Karpas-422 (cell line): ENCODE measurements around the gene TMEM266. TPM values are rescaled to one million over a fixed set of nuclear protein-coding genes. Genes with fewer than 3 reads are reported as not detected.

Source experiments
- DNase-seq: peaks from one replicate; pipeline ENCODE4 v3.0.0-alpha.2; 2015
- H2AFZ ChIP-seq: fragments of 200-600 bp; sonication (generic); 2 replicates; pipeline ENCODE4 v1.6.1; 2014; ENCODE audit warnings: antibody characterized with exemption, low read length, mixed read lengths
- H3K27ac ChIP-seq: fragments of 200-600 bp; sonication (generic); 2 replicates; pipeline ENCODE4 v1.5.1; 2014; ENCODE audit warnings: mild to moderate bottlenecking, low read length, moderate library complexity
- H3K27me3 ChIP-seq: fragments of 200-600 bp; sonication (generic); 2 replicates; pipeline ENCODE4 v1.6.1; 2014; ENCODE audit warnings: low read length, mixed read lengths
- H3K36me3 ChIP-seq: fragments of 200-600 bp; sonication (generic); 2 replicates; pipeline ENCODE4 v1.6.1; 2014; ENCODE audit warnings: low read length, mixed read lengths; ENCODE audit not compliant: insufficient read depth
- H3K4me1 ChIP-seq: fragments of 200-600 bp; sonication (generic); 2 replicates; pipeline ENCODE4 v1.6.1; 2014; ENCODE audit warnings: mild to moderate bottlenecking, low read length, mixed read lengths
- H3K4me2 ChIP-seq: fragments of 200-600 bp; sonication (generic); 2 replicates; pipeline ENCODE4 v1.6.1; 2014; ENCODE audit warnings: low read length, low read depth, mild to moderate bottlenecking; ENCODE audit not compliant: poor library complexity, severe bottlenecking
- H3K4me3 ChIP-seq: fragments of 200-600 bp; sonication (generic); 2 replicates; pipeline ENCODE4 v1.5.1; 2014; ENCODE audit warnings: mild to moderate bottlenecking, antibody characterized with exemption, low read length, mixed read lengths
- H3K79me2 ChIP-seq: fragments of 200-600 bp; sonication (generic); 2 replicates; pipeline ENCODE4 v1.6.1; 2014; ENCODE audit warnings: mild to moderate bottlenecking, low read length, mixed read lengths
- H3K9ac ChIP-seq: fragments of 200-600 bp; sonication (generic); 2 replicates; pipeline ENCODE4 v1.6.0; 2014; ENCODE audit warnings: low read length
- H3K9me2 ChIP-seq: fragments of 200-600 bp; sonication (generic), shearing (Covaris generic); replicated peaks from 2 replicates; pipeline ENCODE4 v1.6.0; 2014; ENCODE audit warnings: mild to moderate bottlenecking, low read length, moderate library complexity; ENCODE audit not compliant: insufficient read depth
- H3K9me3 ChIP-seq: fragments of 300-700, 200-600 bp; sonication (generic); 2 replicates; pipeline ENCODE4 v1.6.1; 2014; ENCODE audit warnings: low read length, mixed read lengths
- H4K20me1 ChIP-seq: fragments of 200-600 bp; sonication (generic); 2 replicates; pipeline ENCODE4 v1.6.1; 2014; ENCODE audit warnings: mild to moderate bottlenecking, antibody characterized with exemption, low read length, low read depth; ENCODE audit not compliant: insufficient read depth
- total RNA-seq: library from RNA; depleted of rRNA; stranded (reverse); fragments of >200 nt; shearing (Covaris generic); gene quantifications from 2 replicates; pipeline ENCODE4 v1.2.3, GENCODE V29; 2014; ENCODE audit warnings: low replicate concordance

TMEM266 gene
- total RNA-seq, 1 experiment from 2014 or later, result not detected

DNA sequence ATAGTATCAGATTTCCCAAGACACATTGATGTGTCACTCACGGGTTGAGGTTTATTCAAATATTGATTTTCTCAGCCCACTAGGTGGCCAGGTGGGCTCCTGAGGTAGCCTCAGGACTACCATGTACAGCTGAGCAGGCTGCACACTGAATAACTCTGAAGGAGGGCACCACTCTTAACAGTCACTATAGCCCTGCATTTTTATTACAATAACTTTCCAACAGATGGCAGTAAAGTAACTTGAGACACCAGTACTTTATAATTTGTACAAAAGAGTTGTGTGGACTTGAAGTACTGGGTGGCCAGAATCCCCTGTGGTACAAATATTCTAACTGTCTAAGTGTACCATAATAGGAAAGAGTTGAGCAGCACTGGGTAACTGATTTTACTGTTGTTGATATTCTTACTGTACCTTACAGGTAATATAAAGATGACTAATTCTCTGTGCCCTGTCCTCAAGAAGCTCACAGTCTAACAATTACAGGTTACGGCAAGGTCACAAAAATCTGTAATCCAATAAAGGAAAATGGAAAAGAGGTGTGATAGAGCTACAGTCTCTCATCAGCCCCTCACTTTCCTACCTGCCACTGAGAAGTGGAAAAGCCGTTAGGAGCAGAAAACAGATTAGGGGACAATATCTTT lies 175.5 kb downstream of the TMEM266 start:
- H3K9me3 ChIP-seq, result no peaks in the 10 kb centered on the region
- no peaks in the 10 kb centered on the region; the same call in 1 of the 2 replicates for H3K4me1 ChIP-seq
- H3K79me2 ChIP-seq, result peaks cover 28% of the 10 kb centered on the region
- no peaks in the 10 kb centered on the region for H3K27me3 ChIP-seq
- H3K9ac ChIP-seq, result no peak overlapping the region
- H3K27ac ChIP-seq, result no peak overlapping the region
- no peaks in the 10 kb centered on the region for H3K9me2 ChIP-seq
- no peak overlapping the region for H3K4me3 ChIP-seq
- H2AFZ ChIP-seq, result no peak overlapping the region
- H4K20me1 ChIP-seq, result no peaks in the 10 kb centered on the region
- H3K36me3 ChIP-seq, result 0 out of 2 replicates have a peak, but pooled peaks cover 5% of the 10 kb centered on the region
- DNase-seq, result peak; percentile 80
- no peak overlapping the region for H3K4me2 ChIP-seq

DNA sequence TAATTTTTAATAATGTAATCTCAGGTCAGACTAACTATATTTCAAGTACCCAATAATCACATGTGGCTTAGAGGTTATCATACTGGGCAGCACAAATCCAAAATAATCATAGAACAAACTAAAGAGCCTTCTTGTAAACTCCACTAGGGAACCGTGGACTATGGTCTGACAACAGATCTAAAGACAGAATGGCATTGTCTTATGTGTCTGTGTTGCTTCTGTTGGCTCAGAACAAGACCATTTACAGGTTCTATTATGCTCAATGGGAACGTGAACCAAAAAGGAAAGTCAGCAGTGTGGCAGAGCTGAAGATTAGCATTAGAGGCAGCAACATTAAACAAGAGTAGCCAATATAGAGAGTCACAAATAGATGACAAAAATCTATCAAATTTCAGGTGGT lies 176.6 kb downstream of the TMEM266 start:
- no peak overlapping the region for H3K9ac ChIP-seq
- H3K4me1 ChIP-seq, result no peaks in the 10 kb centered on the region; the same call in 1 of the 2 replicates
- no peaks in the 10 kb centered on the region for H3K36me3 ChIP-seq
- H3K79me2 ChIP-seq, result peaks cover 28% of the 10 kb centered on the region
- no peaks in the 10 kb centered on the region for H3K9me2 ChIP-seq
- no peak overlapping the region for H2AFZ ChIP-seq
- no peak overlapping the region for H3K4me3 ChIP-seq
- DNase-seq, result no peak
- H3K27me3 ChIP-seq, result no peaks in the 10 kb centered on the region
- no peak overlapping the region for H3K4me2 ChIP-seq
- H4K20me1 ChIP-seq, result no peaks in the 10 kb centered on the region
- no peaks in the 10 kb centered on the region for H3K9me3 ChIP-seq
- H3K27ac ChIP-seq, result no peak overlapping the region

DNA sequence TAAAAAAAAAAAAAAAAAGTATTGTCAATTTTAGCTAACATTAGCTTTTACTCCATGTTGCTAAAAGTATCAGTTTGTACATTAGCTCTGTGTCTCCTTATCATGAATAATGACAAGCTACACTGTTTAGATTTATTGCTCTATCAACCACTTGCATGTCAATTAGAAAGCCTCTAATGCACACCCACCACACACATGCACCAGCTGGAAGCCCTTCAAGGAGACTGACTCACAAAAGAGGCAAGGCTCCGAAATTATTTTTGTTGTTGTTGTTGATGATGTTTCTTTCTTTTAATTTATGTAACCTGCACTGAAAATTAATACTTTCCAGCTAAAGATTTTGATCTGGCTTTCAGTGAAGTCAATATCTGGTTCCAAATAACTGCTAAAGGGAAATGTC lies 180.0 kb downstream of the TMEM266 start:
- H3K9ac ChIP-seq, result no peak overlapping the region
- H4K20me1 ChIP-seq, result no peaks in the 10 kb centered on the region
- peaks cover 11% of the 10 kb centered on the region for H3K36me3 ChIP-seq
- peaks cover 14% of the 10 kb centered on the region for H3K4me1 ChIP-seq
- no peak overlapping the region for H2AFZ ChIP-seq
- no peak overlapping the region for H3K4me2 ChIP-seq
- no peaks in the 10 kb centered on the region for H3K27me3 ChIP-seq
- no peaks in the 10 kb centered on the region for H3K9me2 ChIP-seq
- no peaks in the 10 kb centered on the region for H3K9me3 ChIP-seq
- H3K4me3 ChIP-seq, result no peak overlapping the region
- peaks cover 22% of the 10 kb centered on the region for H3K79me2 ChIP-seq
- peak overlapping the region; percentile 41 for H3K27ac ChIP-seq
- DNase-seq, result no peak

DNA sequence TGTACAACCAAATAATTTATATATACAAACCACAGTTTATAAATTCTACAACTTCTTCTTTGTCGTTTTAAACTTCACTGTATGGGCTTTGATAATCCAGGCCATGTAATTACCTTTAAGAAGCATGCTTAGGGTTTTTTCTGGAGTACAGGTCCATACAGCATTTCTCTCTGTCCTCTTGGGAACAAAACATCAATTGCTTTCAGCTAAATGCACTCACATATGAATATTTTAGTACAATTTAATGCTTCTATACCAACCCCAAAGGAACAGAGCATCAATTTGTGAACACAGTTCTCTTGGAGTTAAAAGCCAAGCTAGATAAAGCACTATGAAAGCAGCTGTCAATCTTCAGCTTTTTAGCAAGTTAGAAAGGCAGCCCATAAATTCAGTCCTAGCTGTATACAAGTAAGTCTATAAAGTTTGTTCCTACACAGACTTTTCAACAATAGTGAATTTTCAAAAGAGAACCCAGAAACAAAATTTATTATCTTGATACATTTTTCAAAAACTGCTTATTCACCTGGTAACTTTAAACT lies 185.4 kb downstream of the TMEM266 start:
- no peak for DNase-seq
- Histone ChIP-seq H3K9me2 (no peaks in the 10 kb centered on the region), H4K20me1 (no peaks in the 10 kb centered on the region), H3K27ac (no peak overlapping the region), H3K9me3 (no peaks in the 10 kb centered on the region), H3K27me3 (no peaks in the 10 kb centered on the region), H3K4me2 (no peak overlapping the region), H3K4me3 (no peak overlapping the region), H3K9ac (no peak overlapping the region), H2AFZ (no peak overlapping the region), H3K4me1 (peaks cover 14% of the 10 kb centered on the region), H3K36me3 (peaks cover 14% of the 10 kb centered on the region), H3K79me2 (peaks cover 46% of the 10 kb centered on the region)

DNA sequence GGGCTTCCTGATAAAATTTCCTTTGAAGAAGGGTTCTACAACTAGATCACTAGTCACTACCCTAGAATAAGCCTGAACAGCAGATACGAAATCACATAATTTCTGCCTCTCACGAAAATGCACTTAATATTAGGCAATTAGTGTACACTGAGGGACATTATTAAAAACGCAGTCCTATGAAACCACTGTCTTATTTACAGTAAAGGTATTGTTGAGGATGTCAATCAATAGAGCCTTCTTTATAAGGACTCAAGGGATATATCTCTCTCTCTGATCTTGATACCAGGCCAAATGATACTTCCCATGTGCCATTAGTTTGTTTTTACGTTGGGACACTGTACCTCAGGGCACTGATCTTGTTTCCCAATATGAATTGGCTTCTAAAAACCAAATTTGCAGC lies 191.9 kb downstream of the TMEM266 start:
- no peaks in the 10 kb centered on the region for H3K4me1 ChIP-seq
- no peak for DNase-seq
- no peak overlapping the region for H3K4me3 ChIP-seq
- H3K79me2 ChIP-seq, result peaks cover 72% of the 10 kb centered on the region
- no peaks in the 10 kb centered on the region for H3K27me3 ChIP-seq
- no peak overlapping the region for H3K4me2 ChIP-seq
- H2AFZ ChIP-seq, result no peak overlapping the region
- H3K9ac ChIP-seq, result no peak overlapping the region
- no peaks in the 10 kb centered on the region for H3K9me2 ChIP-seq
- H3K9me3 ChIP-seq, result no peaks in the 10 kb centered on the region
- H3K36me3 ChIP-seq, result peaks cover 7% of the 10 kb centered on the region; the same call in 1 of the 2 replicates
- H3K27ac ChIP-seq, result no peak overlapping the region
- no peaks in the 10 kb centered on the region for H4K20me1 ChIP-seq

DNA sequence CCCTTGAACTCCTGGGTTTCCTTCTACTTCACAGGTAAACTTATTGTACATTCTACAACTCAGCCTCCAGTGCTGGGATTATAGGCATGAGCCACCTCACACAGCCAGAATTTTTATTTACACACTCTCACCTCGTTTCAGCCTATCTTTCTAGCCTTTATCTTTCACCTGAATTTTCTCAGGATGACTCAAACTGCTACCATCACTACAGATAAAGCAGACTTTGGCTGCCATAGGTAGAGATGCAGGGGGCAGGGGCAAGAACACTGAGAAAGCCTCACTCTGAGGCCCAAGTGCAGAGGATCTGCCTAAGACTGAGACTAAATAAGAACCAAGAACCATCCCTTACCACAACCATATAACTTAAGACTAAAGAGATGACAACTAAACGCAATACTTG lies 192.5 kb downstream of the TMEM266 start:
- H3K4me2 ChIP-seq, result no peak overlapping the region
- peaks cover 7% of the 10 kb centered on the region; the same call in 1 of the 2 replicates for H3K36me3 ChIP-seq
- DNase-seq, result no peak

DNA sequence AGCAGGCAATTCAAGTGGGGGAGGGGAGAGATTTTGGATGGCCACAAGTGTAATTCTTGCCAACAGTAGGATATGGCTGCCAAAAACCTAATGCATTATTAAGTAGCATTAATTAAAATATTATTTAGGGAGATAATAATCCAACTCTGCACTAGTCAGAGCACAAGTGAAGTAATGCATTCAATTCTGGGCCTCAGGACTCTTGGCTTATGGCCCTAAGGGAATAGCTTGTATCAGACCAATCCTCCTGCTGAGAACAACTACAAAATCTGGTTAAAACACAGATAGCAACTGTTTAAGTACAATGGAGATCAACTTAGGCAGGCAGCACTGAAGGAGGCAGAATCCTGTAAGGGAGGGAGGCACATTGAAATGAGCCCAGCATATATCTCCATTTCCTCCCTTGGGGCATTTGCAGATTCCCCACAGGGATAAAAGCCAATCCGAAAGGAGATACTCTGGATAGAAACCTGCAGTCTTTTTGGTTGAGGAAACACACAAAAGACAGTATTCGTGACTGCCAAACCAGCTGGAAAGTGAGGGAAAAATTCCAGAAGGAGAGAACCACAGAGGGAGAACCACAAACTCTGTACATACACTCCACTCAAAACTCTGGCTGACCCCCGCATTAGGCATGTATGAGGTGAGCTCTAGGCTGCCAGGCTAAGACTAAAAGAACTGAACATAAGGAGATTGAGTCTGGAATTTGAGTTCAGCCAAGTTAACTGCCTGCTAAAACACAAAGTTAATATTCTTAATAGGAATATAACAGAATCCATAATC lies 194.1 kb downstream of the TMEM266 start:
- no peaks in the 10 kb centered on the region for H3K9me3 ChIP-seq

More for the DNA sequence above, 192.5 kb downstream of the TMEM266 start:
- Histone ChIP-seq H3K4me1 (no peaks in the 10 kb centered on the region), H2AFZ (no peak overlapping the region), H3K4me3 (no peak overlapping the region), H3K79me2 (peaks cover 72% of the 10 kb centered on the region), H3K9me3 (no peaks in the 10 kb centered on the region), H3K9ac (no peak overlapping the region), H4K20me1 (no peaks in the 10 kb centered on the region), H3K27ac (no peak overlapping the region), H3K9me2 (no peaks in the 10 kb centered on the region), H3K27me3 (no peaks in the 10 kb centered on the region)

More for the DNA sequence above, 194.1 kb downstream of the TMEM266 start:
- no peaks in the 10 kb centered on the region for H3K4me1 ChIP-seq
- no peak overlapping the region for H3K9ac ChIP-seq
- peaks cover 57% of the 10 kb centered on the region for H3K79me2 ChIP-seq
- H3K9me2 ChIP-seq, result no peaks in the 10 kb centered on the region
- H3K36me3 ChIP-seq, result peaks cover 13% of the 10 kb centered on the region
- H3K27ac ChIP-seq, result no peak overlapping the region
- H4K20me1 ChIP-seq, result no peaks in the 10 kb centered on the region
- H3K4me2 ChIP-seq, result no peak overlapping the region
- no peaks in the 10 kb centered on the region for H3K27me3 ChIP-seq
- H3K4me3 ChIP-seq, result no peak overlapping the region
- no peak overlapping the region for H2AFZ ChIP-seq
- DNase-seq, result no peak
